PFSK-1 (cell line): Measurements from ENCODE around the gene BRD7.

Experiments used
- FOXP2 ChIP-seq: optimal IDR thresholded peaks from 2 replicates; pipeline ENCODE3; 2011; ENCODE audit warnings: borderline replicate concordance, control low read depth, inconsistent platforms; ENCODE audit not compliant: insufficient read depth; ENCODE audit errors: extremely low read length, extremely low read depth
- POLR2AphosphoS5 ChIP-seq: IDR thresholded peaks from 2 replicates; pipeline ENCODE4 v1.6.1; 2012; ENCODE audit warnings: low read depth, mild to moderate bottlenecking, control low read depth, low read length, moderate library complexity
- TAF1 ChIP-seq: IDR thresholded peaks from 2 replicates; pipeline ENCODE4 v1.6.1; 2012; ENCODE audit warnings: low read length, control low read depth, borderline replicate concordance; ENCODE audit not compliant: insufficient read depth
- TF ChIP-seq, protein P1 (sequence below), 2 experiments: IDR thresholded peaks; 2 replicates each; pipeline versions ENCODE4 v1.6.1 to v1.8.0; 2011 to 2012; ENCODE audit warnings: low read depth in 2 of 2, low read length in 2 of 2, control low read depth in 1 of 2, inconsistent platforms in 1 of 2, mild to moderate bottlenecking in 1 of 2, moderate library complexity in 1 of 2; ENCODE audit not compliant: insufficient read depth in 1 of 2

DNA sequence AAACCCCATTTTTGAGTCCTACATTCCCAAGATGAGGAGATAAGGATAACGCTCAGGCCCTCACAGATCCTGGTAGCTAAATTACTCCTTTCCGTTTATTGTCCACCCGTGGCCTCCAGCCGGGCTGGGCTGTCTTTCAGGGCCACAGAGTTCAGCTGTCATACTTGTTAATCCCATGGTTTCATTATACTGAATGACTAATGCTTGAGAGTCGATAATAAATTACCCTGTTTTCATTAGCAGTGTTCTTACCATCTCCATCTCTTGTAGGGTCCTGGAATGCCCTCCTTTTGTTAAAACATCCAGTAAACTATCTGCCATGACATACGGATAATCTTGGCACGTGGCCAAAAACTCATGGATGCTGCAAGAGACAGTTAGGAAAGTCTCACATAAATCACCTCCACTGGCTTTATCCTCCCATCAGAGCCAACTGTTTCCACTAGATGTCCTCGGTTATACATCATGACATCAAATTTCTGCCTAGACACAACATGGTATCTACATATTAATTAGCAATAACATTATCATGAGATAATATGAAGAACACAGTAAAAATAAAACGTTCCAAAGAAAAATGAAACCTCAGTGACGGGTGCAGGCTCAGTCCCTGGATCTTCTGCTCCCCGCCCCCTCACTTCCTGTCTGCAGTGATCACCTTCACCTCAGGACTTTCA, 45.3 kb downstream of the BRD7 start:
- TF ChIP-seq POLR2AphosphoS5 (no peak), TAF1 (no peak), FOXP2 (no peak)
- TF ChIP-seq, protein P1, sequence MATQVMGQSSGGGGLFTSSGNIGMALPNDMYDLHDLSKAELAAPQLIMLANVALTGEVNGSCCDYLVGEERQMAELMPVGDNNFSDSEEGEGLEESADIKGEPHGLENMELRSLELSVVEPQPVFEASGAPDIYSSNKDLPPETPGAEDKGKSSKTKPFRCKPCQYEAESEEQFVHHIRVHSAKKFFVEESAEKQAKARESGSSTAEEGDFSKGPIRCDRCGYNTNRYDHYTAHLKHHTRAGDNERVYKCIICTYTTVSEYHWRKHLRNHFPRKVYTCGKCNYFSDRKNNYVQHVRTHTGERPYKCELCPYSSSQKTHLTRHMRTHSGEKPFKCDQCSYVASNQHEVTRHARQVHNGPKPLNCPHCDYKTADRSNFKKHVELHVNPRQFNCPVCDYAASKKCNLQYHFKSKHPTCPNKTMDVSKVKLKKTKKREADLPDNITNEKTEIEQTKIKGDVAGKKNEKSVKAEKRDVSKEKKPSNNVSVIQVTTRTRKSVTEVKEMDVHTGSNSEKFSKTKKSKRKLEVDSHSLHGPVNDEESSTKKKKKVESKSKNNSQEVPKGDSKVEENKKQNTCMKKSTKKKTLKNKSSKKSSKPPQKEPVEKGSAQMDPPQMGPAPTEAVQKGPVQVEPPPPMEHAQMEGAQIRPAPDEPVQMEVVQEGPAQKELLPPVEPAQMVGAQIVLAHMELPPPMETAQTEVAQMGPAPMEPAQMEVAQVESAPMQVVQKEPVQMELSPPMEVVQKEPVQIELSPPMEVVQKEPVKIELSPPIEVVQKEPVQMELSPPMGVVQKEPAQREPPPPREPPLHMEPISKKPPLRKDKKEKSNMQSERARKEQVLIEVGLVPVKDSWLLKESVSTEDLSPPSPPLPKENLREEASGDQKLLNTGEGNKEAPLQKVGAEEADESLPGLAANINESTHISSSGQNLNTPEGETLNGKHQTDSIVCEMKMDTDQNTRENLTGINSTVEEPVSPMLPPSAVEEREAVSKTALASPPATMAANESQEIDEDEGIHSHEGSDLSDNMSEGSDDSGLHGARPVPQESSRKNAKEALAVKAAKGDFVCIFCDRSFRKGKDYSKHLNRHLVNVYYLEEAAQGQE (IDR thresholded peaks at IDR 0.05; ENCODE audit: insufficient read depth in 1 of 2, low read depth in 2 of 2, low read length in 2 of 2), result no peak
